HepG2 (cell line): ENCODE measurements around the gene MRNIP. TPM values are rescaled to one million over a fixed set of nuclear protein-coding genes. Genes with fewer than 3 reads are reported as not detected.

Experiments used
- DPF2 ChIP-seq: sonication (generic); formaldehyde crosslinking; IDR thresholded peaks from 2 replicates; pipeline ENCODE4 v1.4.0; 2020; ENCODE audit warnings: mild to moderate bottlenecking, low read depth, missing genetic modification reagents, borderline replicate concordance
- DZIP1 ChIP-seq: sonication (generic); formaldehyde crosslinking; IDR thresholded peaks from 2 replicates; pipeline ENCODE4 v1.5.0; 2020; ENCODE audit warnings: mild to moderate bottlenecking, missing genetic modification reagents
- NRL ChIP-seq: sonication (generic); formaldehyde crosslinking; IDR thresholded peaks from 2 replicates; pipeline ENCODE4 v1.5.0; 2020; ENCODE audit warnings: missing genetic modification reagents, mild to moderate bottlenecking, moderate library complexity, borderline replicate concordance
- PAX8 ChIP-seq: sonication (generic); formaldehyde crosslinking; IDR thresholded peaks from 2 replicates; pipeline ENCODE4 v1.8.0; 2022; ENCODE audit warnings: mild to moderate bottlenecking, missing genetic modification reagents, borderline replicate concordance
- RELA ChIP-seq: sonication (generic); formaldehyde crosslinking; IDR thresholded peaks from 2 replicates; pipeline ENCODE4 v1.4.0; 2020; ENCODE audit warnings: missing genetic modification reagents
- RERE ChIP-seq: IDR thresholded peaks from 2 replicates; pipeline ENCODE4 v1.6.1; 2016; ENCODE audit warnings: low read depth, missing genetic modification reagents, missing compliant biosample characterization
- RFXANK ChIP-seq: IDR thresholded peaks from 2 replicates; pipeline ENCODE4 v1.6.1; 2016
- TARDBP ChIP-seq: sonication (generic); formaldehyde crosslinking; IDR thresholded peaks from 2 replicates; pipeline ENCODE4 v1.8.0; 2022; ENCODE audit warnings: mild to moderate bottlenecking, missing genetic modification reagents
- ZFP36 ChIP-seq: fragments of 150-350 bp; IDR thresholded peaks from 2 replicates; pipeline ENCODE4 v1.6.1; 2018; ENCODE audit warnings: borderline replicate concordance, low read length, low read depth; ENCODE audit not compliant: partially characterized antibody
- ZNF10 ChIP-seq: sonication (generic); formaldehyde crosslinking; IDR thresholded peaks from 2 replicates; pipeline ENCODE4 v1.4.0; 2020; ENCODE audit warnings: mild to moderate bottlenecking, low read depth, missing genetic modification reagents, borderline replicate concordance
- ZNF24 ChIP-seq: fragments of 450-650 bp; IDR thresholded peaks from 2 replicates; pipeline ENCODE4 v1.6.1; 2017; ENCODE audit warnings: antibody characterized with exemption, mild to moderate bottlenecking
- ZNF510 ChIP-seq: sonication (generic); formaldehyde crosslinking; IDR thresholded peaks from 2 replicates; pipeline ENCODE4 v1.4.0; 2020; ENCODE audit warnings: low read depth, mild to moderate bottlenecking, missing genetic modification reagents
- ZNF878 ChIP-seq: sonication (generic); formaldehyde crosslinking; IDR thresholded peaks from 2 replicates; pipeline ENCODE4 v1.8.1; 2023; ENCODE audit warnings: mild to moderate bottlenecking, missing genetic modification reagents, moderate library complexity
- ZSCAN9 ChIP-seq: IDR thresholded peaks from 2 replicates; pipeline ENCODE4 v1.6.1; 2016; ENCODE audit warnings: borderline replicate concordance
- polyA plus RNA-seq, 8 experiments: library from polyadenylated mRNA; depleted of rRNA in 3 of 8; stranded (reverse) in 7 of 8; unstranded in 1 of 8; fragments of >200 nt; fragmentation: Illumina TruSeq in 4 of 8; extraction: Trizol in 4 of 8; gene quantifications; 2 replicates each; pipeline versions ENCODE4 v1.2.1 to v1.2.3, GENCODE V29; 2011 to 2016; ENCODE audit warnings: low read depth in 4 of 8, missing spikeins in 1 of 8, mixed read lengths in 1 of 8; ENCODE audit not compliant: insufficient read depth in 1 of 8
- total RNA-seq, 5 experiments: library from RNA; depleted of rRNA; stranded (reverse); fragments of >200 nt; fragmentation: Illumina TruSeq; extraction: Trizol; gene quantifications; 2 replicates each; pipeline ENCODE4 v1.2.3, GENCODE V29; 2016; ENCODE audit warnings: low read depth in 1 of 5
- TF ChIP-seq, protein P1 (sequence below): sonication (generic); formaldehyde crosslinking; IDR thresholded peaks from 2 replicates; pipeline ENCODE4 v1.4.0; 2020; ENCODE audit warnings: missing genetic modification reagents

MRNIP gene
- total and polyA plus RNA-seq, 2 of the 13 experiments (the other 11 are each of a cell fraction or from before 2014, with no cell fraction given), result 15.5 to 34.1 TPM

DNA sequence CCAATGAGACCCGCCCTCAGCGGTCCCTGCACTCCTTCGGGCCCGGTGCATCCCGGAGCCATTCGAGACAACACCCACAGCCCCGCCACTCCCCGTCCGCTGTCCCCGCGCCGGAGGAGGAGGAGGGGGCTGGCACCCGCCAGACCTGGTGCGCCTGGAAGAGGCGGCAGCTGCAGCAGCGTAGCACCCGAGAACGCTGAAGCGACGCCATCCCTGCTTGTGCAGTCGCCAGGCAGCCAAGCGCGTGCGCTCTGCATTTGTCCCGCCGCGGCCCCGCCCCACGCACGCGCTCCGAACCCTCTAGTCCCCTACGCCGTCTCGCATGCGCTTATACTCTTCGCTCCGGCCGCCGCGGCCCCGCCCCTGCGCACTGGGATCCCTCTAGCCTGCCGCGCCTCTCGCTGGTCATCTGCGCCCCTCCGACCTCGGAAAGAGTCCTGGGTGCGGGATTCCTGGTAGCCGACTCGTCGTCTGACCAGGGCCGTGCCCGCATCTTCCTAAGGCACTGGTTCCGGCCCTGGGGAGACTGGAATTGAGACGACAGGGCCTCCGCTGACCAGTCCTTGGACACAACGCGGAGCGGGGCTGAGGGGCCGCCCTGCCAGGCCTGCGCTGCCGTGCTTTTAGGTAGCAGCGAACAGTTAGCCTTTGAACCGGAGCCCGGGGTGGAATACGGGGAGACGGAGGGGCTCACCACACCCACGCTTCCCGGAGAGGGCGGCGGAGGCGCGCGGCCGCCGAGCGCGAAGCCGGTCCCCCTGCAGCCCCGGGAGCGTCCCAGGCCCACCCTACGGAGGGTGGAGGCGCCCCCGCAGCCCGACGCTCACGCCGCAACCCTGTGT lies at the start of gene MRNIP (continued):
- no peak for TF ChIP-seq ZNF878
- TF ChIP-seq, protein P1, sequence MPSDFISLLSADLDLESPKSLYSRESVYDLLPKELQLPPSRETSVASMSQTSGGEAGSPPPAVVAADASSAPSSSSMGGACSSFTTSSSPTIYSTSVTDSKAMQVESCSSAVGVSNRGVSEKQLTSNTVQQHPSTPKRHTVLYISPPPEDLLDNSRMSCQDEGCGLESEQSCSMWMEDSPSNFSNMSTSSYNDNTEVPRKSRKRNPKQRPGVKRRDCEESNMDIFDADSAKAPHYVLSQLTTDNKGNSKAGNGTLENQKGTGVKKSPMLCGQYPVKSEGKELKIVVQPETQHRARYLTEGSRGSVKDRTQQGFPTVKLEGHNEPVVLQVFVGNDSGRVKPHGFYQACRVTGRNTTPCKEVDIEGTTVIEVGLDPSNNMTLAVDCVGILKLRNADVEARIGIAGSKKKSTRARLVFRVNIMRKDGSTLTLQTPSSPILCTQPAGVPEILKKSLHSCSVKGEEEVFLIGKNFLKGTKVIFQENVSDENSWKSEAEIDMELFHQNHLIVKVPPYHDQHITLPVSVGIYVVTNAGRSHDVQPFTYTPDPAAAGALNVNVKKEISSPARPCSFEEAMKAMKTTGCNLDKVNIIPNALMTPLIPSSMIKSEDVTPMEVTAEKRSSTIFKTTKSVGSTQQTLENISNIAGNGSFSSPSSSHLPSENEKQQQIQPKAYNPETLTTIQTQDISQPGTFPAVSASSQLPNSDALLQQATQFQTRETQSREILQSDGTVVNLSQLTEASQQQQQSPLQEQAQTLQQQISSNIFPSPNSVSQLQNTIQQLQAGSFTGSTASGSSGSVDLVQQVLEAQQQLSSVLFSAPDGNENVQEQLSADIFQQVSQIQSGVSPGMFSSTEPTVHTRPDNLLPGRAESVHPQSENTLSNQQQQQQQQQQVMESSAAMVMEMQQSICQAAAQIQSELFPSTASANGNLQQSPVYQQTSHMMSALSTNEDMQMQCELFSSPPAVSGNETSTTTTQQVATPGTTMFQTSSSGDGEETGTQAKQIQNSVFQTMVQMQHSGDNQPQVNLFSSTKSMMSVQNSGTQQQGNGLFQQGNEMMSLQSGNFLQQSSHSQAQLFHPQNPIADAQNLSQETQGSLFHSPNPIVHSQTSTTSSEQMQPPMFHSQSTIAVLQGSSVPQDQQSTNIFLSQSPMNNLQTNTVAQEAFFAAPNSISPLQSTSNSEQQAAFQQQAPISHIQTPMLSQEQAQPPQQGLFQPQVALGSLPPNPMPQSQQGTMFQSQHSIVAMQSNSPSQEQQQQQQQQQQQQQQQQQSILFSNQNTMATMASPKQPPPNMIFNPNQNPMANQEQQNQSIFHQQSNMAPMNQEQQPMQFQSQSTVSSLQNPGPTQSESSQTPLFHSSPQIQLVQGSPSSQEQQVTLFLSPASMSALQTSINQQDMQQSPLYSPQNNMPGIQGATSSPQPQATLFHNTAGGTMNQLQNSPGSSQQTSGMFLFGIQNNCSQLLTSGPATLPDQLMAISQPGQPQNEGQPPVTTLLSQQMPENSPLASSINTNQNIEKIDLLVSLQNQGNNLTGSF (CRISPR knock-in tag), result 0 out of 2 replicates have a peak, but pooled peaks have one; percentile 71
- TF ChIP-seq RFXANK (CRISPR knock-in tag), result peak; percentile 38; the same call in 1 of the 2 replicates
- TF ChIP-seq ZSCAN9, result peak; percentile 36; the same call in 1 of the 2 replicates
- no peak for TF ChIP-seq DPF2 (CRISPR knock-in tag)
- TF ChIP-seq PAX8 (CRISPR knock-in tag), result peak; percentile 45; the same call in 1 of the 2 replicates
- no peak for TF ChIP-seq ZFP36
- no peak for TF ChIP-seq RELA (CRISPR knock-in tag)
- peak; percentile 93 for TF ChIP-seq TARDBP (CRISPR knock-in tag)
- peak; percentile 24; the same call in 1 of the 2 replicates for TF ChIP-seq ZNF510 (CRISPR knock-in tag)
- no peak; the same call in 1 of the 2 replicates for TF ChIP-seq DZIP1
- TF ChIP-seq ZNF10 (CRISPR knock-in tag), result no peak
- TF ChIP-seq ZNF24, result no peak
- TF ChIP-seq NRL (CRISPR knock-in tag), result peak; percentile 88
- 0 out of 2 replicates have a peak, but pooled peaks have one; percentile 22 for TF ChIP-seq RERE (CRISPR knock-in tag)
